ENCODE data around the gene LRRC10B. TPM values are rescaled to one million over a fixed set of nuclear protein-coding genes. Genes with fewer than 3 reads are reported as not detected.

LRRC10B gene
- total RNA-seq, 1 experiment from 2014 or later: 1.1 TPM

DNA sequence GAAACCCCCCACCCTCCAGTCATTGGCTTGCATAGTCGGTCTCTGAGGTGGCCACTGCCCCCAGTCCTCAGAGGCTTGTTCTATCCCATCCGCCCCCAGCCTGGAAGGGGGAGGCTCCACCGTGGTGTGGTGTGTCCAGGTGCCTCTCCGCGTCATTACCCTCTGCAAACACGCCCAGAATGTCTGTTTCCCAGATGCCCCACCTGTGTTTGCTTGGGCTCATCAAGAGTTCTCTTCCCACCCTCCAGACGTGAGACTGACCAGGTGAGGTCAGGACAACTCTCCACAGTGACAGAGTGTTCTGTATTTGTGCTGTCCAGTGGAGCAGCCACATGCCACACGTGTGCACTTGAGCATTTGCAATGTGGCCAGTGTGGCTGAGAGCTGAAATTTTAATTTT is 24.9 kb downstream of the LRRC10B start:
- H3K9me3 ChIP-seq (ENCODE audit: insufficient read depth, low read depth): no peaks in the 10 kb centered on the region
- peaks cover 22% of the 10 kb centered on the region; the same call in 1 of the 2 replicates for H3K27me3 ChIP-seq (ENCODE audit: insufficient read depth, low read depth)
- no peaks in the 10 kb centered on the region for H3K79me2 ChIP-seq (ENCODE audit: low read depth)
- H3F3A ChIP-seq (ENCODE audit: insufficient read depth, low read depth): no peaks in the 10 kb centered on the region
- H3K4me3 ChIP-seq: no peak overlapping the region
- no peaks in the 10 kb centered on the region for H4K20me1 ChIP-seq (ENCODE audit: insufficient read depth)
- H3K27ac ChIP-seq: no peak overlapping the region
- no TSS peak for BruUV-seq (replicated peaks)
- H3K9me2 ChIP-seq (ENCODE audit: insufficient read depth): no peaks in the 10 kb centered on the region
- CTCF ChIA-PET: no interaction called here
- H3K4me1 ChIP-seq (replicated peaks; ENCODE audit: insufficient read depth): no peaks in the 10 kb centered on the region
- no peak for DNase-seq
- intact Hi-C loops (cut with micrococcal nuclease; ENCODE audit: unreplicated experiment): loop anchor here (5.0 kb wide), 1 partner anchor 34 kb away; no protein-coding TSS in a partner anchor
- H3K4me2 ChIP-seq: no peak overlapping the region
- no peaks in the 10 kb centered on the region for H3K36me3 ChIP-seq (ENCODE audit: low read depth)
- POLR2A ChIA-PET (ENCODE audit: unreplicated experiment): no interaction called here
- TF ChIP-seq, protein P1, sequence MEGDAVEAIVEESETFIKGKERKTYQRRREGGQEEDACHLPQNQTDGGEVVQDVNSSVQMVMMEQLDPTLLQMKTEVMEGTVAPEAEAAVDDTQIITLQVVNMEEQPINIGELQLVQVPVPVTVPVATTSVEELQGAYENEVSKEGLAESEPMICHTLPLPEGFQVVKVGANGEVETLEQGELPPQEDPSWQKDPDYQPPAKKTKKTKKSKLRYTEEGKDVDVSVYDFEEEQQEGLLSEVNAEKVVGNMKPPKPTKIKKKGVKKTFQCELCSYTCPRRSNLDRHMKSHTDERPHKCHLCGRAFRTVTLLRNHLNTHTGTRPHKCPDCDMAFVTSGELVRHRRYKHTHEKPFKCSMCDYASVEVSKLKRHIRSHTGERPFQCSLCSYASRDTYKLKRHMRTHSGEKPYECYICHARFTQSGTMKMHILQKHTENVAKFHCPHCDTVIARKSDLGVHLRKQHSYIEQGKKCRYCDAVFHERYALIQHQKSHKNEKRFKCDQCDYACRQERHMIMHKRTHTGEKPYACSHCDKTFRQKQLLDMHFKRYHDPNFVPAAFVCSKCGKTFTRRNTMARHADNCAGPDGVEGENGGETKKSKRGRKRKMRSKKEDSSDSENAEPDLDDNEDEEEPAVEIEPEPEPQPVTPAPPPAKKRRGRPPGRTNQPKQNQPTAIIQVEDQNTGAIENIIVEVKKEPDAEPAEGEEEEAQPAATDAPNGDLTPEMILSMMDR (conservative IDR thresholded peaks at IDR 0.05): no peak
- no peak for TF ChIP-seq EZH2 (IDR thresholded peaks at IDR 0.05; ENCODE audit: low read depth)
- no peak overlapping the region for H2AFZ ChIP-seq

DNA sequence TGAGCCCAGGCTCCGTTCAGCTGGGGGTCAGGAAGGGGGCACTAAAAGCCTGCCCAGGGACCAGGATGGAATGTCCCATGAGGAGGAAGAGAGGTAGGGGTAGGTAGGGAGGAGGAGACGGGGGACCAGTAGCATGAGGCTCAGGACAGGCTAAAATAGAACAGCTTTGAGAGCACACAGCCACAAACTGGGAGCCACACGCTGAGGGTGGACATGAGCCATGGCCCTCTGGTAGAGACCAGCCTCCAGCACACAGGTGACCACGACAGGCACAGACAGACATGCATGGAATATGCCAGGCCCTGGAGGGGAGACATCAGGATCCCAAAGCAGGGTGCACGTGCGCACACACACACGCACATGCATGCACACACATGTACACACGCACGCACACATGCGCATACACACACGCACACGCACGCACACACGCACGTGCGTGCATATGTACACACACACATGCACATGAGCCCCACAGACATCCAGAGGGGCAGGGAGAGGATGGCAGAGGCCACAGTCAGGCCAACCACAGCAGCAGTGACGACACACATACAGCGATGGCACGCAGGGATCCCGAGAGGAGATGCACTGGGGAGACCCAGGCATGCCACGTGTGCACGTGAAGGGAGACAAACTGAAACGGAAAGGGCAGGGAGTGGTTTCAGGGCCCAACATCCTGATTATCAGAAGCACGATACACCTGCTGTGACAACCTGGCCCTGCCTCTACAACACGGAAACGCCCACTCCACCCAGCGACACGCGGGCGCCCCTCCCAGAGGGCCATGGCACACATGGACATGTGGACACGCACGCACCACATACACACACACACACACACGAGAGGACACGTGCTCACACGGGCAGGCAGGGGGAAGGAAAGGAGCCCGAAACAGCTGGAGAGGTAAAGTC is 25.7 kb downstream of the LRRC10B start:
- no peaks in the 10 kb centered on the region for H3K9me3 ChIP-seq (ENCODE audit: insufficient read depth, low read depth)
- no TSS peak for BruUV-seq (replicated peaks)
- H3K4me1 ChIP-seq (replicated peaks; ENCODE audit: insufficient read depth): no peaks in the 10 kb centered on the region
- H3K36me3 ChIP-seq (ENCODE audit: low read depth): no peaks in the 10 kb centered on the region
- no peak for DNase-seq
- peaks cover 22% of the 10 kb centered on the region; the same call in 1 of the 2 replicates for H3K27me3 ChIP-seq (ENCODE audit: insufficient read depth, low read depth)
- intact Hi-C loops (cut with micrococcal nuclease; ENCODE audit: unreplicated experiment): loop anchor here (5.0 kb wide), 1 partner anchor 33 kb away; no protein-coding TSS in a partner anchor
- H3F3A ChIP-seq (ENCODE audit: insufficient read depth, low read depth): no peaks in the 10 kb centered on the region
- no peak overlapping the region for H2AFZ ChIP-seq
- no peak overlapping the region for H3K27ac ChIP-seq
- ChIA-PET CTCF (no interaction called here), POLR2A (ENCODE audit: unreplicated experiment) (no interaction called here)
- no peak overlapping the region for H3K4me3 ChIP-seq
- TF ChIP-seq EZH2 (IDR thresholded peaks at IDR 0.05; ENCODE audit: low read depth): no peak
- TF ChIP-seq, protein P1 (conservative IDR thresholded peaks at IDR 0.05): no peak
- H3K4me2 ChIP-seq: no peak overlapping the region
- H3K9me2 ChIP-seq (ENCODE audit: insufficient read depth): no peaks in the 10 kb centered on the region
- no peaks in the 10 kb centered on the region for H3K79me2 ChIP-seq (ENCODE audit: low read depth)
- no peaks in the 10 kb centered on the region for H4K20me1 ChIP-seq (ENCODE audit: insufficient read depth)

DNA sequence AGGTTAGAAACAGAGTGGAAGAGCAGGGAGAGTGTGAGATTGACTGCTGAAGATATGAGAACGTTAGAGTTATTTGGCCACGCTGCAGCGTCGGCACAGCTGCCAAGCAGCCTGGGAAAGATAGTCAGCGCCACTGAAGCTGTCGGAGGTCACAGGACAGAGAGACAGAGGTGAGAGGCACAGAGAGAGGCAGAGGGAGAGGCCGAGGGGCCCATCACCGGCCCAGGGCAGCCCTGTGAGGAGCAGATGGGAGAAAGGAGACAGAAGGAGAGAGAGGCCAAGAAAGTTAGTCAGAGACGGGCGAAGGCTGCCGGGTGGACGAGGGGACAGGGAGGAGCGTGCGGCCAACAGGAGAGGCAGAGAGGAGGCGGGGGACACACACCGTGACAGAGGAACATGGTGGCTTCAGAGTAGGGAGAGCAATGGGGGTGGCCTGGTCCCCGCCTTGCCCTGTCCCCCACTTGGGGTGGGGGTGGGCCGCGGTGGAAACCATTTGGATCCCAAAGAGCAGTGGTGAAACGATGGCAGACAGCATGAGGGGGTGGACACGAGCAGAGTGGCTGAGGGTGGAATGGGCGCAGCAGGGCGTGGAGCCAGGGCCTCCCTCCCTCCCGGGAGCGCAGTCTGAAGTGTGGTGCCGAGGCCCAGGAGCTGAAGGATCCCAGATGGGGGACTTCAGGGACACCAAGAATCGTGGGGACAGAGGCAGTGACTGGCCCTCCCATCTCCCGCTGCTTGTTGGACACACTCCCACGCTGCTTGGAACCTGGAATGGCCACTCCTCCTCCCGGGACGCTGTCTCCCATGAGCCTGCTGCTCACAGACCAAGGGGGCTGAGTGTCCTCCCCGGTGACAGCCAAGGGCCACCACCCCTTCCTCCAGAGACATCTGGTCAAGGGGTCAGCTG is 26.6 kb downstream of the LRRC10B start:
- no peak for DNase-seq
- Histone ChIP-seq H3K9me2 (ENCODE audit: insufficient read depth) (no peaks in the 10 kb centered on the region), H2AFZ (no peak overlapping the region), H3K4me2 (no peak overlapping the region), H3K27ac (no peak overlapping the region), H3K79me2 (ENCODE audit: low read depth) (no peaks in the 10 kb centered on the region), H3K4me1 (replicated peaks; ENCODE audit: insufficient read depth) (no peaks in the 10 kb centered on the region), H3K27me3 (ENCODE audit: insufficient read depth, low read depth) (peaks cover 22% of the 10 kb centered on the region; the same call in 1 of the 2 replicates), H3F3A (ENCODE audit: insufficient read depth, low read depth) (no peaks in the 10 kb centered on the region), H3K36me3 (ENCODE audit: low read depth) (no peaks in the 10 kb centered on the region), H4K20me1 (ENCODE audit: insufficient read depth) (no peaks in the 10 kb centered on the region), H3K4me3 (no peak overlapping the region), H3K9me3 (ENCODE audit: insufficient read depth, low read depth) (no peaks in the 10 kb centered on the region)
- no peak for TF ChIP-seq EZH2 (IDR thresholded peaks at IDR 0.05; ENCODE audit: low read depth)
- TF ChIP-seq, protein P1 (conservative IDR thresholded peaks at IDR 0.05): no peak
- intact Hi-C loops (cut with micrococcal nuclease; ENCODE audit: unreplicated experiment): loop anchor here (5.0 kb wide), 1 partner anchor 32 kb away; no protein-coding TSS in a partner anchor
- CTCF ChIA-PET: no interaction called here
- no TSS peak for BruUV-seq (replicated peaks)
- POLR2A ChIA-PET (ENCODE audit: unreplicated experiment): no interaction called here

Measured in PC-9 (cell line).